ENCODE data around the gene NUBP2. TPM values are rescaled to one million over a fixed set of nuclear protein-coding genes. Genes with fewer than 3 reads are reported as not detected.

Gene NUBP2
- polyA plus RNA-seq, 1 experiment, result 38.0 TPM

DNA sequence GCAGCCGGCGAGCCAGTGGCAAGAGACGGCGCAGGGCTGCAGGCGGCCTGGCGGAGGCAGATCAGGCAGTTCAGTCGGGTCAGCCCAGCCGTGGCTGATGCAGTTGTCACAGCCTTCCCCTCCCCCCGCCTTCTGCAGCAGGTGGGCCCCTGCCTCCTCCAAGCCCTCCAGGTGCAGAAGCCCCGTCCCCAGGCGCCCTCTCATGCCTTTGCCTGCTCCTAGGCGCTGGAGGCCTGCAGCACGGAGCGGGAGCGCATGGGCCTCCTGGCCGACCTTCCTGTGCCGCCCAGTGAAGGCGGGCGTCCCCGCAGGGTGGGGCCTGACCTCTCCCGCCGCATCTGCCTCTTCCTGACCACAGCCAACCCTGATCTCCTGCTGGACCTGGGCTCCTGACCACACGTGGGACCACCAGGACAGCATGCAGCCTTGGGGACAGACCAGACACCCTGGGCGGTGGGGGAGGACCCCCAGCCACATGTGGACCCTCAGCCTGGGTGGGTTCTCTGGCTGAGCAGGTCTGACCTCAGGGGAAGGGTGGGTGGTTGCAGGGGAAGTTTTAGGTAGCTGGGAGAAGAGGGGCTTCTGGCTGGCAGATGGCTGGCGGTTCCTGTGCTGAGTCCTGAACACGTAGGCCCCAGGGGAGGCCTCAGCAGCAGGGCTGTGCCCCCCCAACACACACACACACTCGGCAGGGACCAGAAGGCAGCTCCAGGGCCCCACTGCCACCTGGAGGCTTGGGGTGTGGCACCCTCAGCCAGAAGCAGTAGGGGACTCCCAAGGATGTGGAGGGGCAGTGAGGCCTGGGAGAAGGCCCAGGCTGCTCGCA lies 6.7 kb upstream of the NUBP2 start:
- H3K4me3 ChIP-seq (ENCODE audit: low read depth, low read length), result no peak overlapping the region
- POLR2A ChIA-PET, result no interaction called here
- CTCF ChIA-PET, result interaction anchor here (0.6 to 1.3 kb wide), 2 partner anchors 59 to 82 kb away, joined by 3 read pairs; no protein-coding TSS in a partner anchor
- no peaks in the 10 kb centered on the region for H3K27me3 ChIP-seq (ENCODE audit: control insufficient read depth, insufficient read depth, low read length)
- DNase-seq (ENCODE audit: low read depth), result no peak
- H3K36me3 ChIP-seq (ENCODE audit: control insufficient read depth, insufficient read depth, low read length), result peaks cover 30% of the 10 kb centered on the region
- TF ChIP-seq, protein P1, sequence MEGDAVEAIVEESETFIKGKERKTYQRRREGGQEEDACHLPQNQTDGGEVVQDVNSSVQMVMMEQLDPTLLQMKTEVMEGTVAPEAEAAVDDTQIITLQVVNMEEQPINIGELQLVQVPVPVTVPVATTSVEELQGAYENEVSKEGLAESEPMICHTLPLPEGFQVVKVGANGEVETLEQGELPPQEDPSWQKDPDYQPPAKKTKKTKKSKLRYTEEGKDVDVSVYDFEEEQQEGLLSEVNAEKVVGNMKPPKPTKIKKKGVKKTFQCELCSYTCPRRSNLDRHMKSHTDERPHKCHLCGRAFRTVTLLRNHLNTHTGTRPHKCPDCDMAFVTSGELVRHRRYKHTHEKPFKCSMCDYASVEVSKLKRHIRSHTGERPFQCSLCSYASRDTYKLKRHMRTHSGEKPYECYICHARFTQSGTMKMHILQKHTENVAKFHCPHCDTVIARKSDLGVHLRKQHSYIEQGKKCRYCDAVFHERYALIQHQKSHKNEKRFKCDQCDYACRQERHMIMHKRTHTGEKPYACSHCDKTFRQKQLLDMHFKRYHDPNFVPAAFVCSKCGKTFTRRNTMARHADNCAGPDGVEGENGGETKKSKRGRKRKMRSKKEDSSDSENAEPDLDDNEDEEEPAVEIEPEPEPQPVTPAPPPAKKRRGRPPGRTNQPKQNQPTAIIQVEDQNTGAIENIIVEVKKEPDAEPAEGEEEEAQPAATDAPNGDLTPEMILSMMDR (IDR thresholded peaks at IDR 0.05; ENCODE audit: insufficient read depth, low read depth, low read length), result no peak

DNA sequence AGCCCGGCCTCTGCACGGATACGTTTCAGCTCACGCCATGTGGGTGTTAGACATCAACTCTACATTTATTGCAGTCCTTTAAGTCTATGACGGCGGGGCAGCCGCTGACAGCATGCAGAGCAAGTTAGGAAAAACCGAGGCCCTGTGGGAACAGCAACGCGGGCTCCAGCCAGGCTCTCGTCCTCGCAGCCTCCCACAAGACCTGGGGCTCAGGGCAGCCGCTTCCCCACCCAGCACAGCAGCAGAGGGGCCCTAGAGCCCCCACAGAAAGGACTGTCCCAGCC lies 6.1 kb upstream of the NUBP2 start:
- peaks cover 30% of the 10 kb centered on the region for H3K36me3 ChIP-seq (ENCODE audit: control insufficient read depth, insufficient read depth, low read length)
- no peak for DNase-seq (ENCODE audit: low read depth)
- CTCF ChIA-PET, result no interaction called here
- H3K4me3 ChIP-seq (ENCODE audit: low read depth, low read length), result no peak overlapping the region
- no peaks in the 10 kb centered on the region for H3K27me3 ChIP-seq (ENCODE audit: control insufficient read depth, insufficient read depth, low read length)
- TF ChIP-seq, protein P1 (IDR thresholded peaks at IDR 0.05; ENCODE audit: insufficient read depth, low read depth, low read length), result no peak
- POLR2A ChIA-PET, result no interaction called here

DNA sequence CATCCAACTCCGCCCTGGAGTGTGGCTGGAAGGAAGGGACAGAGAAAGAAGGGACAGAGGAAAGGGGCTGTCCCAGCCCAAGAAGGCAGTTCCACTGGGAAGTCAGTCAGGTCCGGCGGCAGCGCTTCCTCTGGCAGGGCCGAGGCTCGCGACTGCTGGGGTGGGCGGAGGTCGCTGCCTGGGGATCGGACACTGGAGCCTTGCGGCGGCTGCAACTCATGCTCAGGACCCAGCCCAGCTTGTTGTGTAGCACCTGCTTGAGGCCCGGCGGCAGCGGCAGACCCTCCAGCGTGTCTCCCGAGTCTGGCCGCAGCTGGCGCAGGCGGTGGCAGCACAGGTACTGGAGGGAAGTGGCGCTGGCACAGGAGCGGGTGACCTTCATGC lies 5.8 kb upstream of the NUBP2 start:
- DNase-seq (ENCODE audit: low read depth), result no peak
- POLR2A ChIA-PET, result no interaction called here
- TF ChIP-seq, protein P1 (IDR thresholded peaks at IDR 0.05; ENCODE audit: insufficient read depth, low read depth, low read length), result no peak
- Histone ChIP-seq H3K27me3 (ENCODE audit: control insufficient read depth, insufficient read depth, low read length) (no peaks in the 10 kb centered on the region), H3K4me3 (ENCODE audit: low read depth, low read length) (no peak overlapping the region), H3K36me3 (ENCODE audit: control insufficient read depth, insufficient read depth, low read length) (peaks cover 30% of the 10 kb centered on the region)
- CTCF ChIA-PET, result no interaction called here

DNA sequence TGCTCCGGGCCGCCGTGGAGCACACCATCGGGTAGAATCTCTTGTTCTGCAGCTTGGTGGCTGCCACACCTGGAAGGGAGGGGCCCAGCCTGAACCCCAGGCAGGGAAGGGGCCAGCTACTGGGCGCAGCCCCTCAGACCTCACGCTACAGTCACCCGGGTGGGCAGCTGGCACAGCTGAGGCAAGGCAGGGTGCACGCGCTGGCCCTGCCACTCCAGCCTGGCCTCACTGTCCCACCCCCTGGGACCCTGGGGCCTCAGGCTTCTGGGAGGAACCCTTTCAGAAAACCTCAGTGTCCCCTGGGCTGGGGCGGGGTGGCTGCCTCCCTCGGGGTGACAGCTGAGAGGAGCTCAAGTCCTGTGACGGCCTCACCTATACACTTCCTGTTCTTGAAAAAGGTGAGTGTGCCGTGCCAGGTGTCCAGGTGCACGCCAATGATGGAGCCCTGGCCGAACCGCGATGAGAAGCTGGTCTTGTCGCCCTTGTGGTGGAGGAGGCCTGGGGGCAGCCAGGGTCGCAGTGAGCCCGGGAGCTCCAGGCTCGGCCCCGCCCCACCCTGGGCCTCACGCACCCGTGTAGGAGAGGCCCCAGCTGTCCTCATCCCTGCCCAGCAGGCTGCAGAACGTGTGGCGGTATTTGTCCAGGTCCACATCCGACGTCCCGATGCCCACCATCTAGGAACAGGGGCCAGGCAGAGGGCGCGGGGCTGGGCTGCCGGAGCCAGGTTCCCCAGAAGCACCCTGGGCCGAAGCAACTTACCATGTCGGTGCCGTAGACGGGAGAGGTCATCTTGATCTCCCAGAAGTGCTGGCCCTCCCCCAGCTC lies 5.2 kb upstream of the NUBP2 start:
- no peak for DNase-seq (ENCODE audit: low read depth)
- peaks cover 30% of the 10 kb centered on the region for H3K36me3 ChIP-seq (ENCODE audit: control insufficient read depth, insufficient read depth, low read length)
- TF ChIP-seq, protein P1 (IDR thresholded peaks at IDR 0.05; ENCODE audit: insufficient read depth, low read depth, low read length), result no peak
- no peak overlapping the region for H3K4me3 ChIP-seq (ENCODE audit: low read depth, low read length)
- ChIA-PET CTCF (no interaction called here), POLR2A (no interaction called here)
- no peaks in the 10 kb centered on the region for H3K27me3 ChIP-seq (ENCODE audit: control insufficient read depth, insufficient read depth, low read length)
